Measurements from ENCODE around the gene LIN37. TPM values are rescaled to one million over a fixed set of nuclear protein-coding genes. Genes with fewer than 3 reads are reported as not detected.

The LIN37 gene
- total RNA-seq, 3 donors from 2014 or later: 12.8 to 15.4 (median 14.2) TPM

GRCh38 chr19:35755131-35755549 lies 6.8 kb downstream of the LIN37 start:
- Histone ChIP-seq H3K27ac (peak overlapping the region; percentile 98), H3K9me3 (no peaks in the 10 kb centered on the region), H3K4me3 (peak overlapping the region; percentile 76 to 92 (median 79)), H3K27me3 (no peaks in the 10 kb centered on the region), H3K36me3 (peaks cover 4% of the 10 kb centered on the region), H3K4me1 (peaks cover 2 to 8% of the 10 kb centered on the region in 2 donors)
- intact Hi-C loops (cut with DNase I; ENCODE audit: low total_unique reads): no loop called here
- TF ChIP-seq POLR2A (IDR thresholded peaks at IDR 0.05): no peak
- no peak for TF ChIP-seq POLR2AphosphoS5 (IDR thresholded peaks at IDR 0.05)
- no peak for TF ChIP-seq CTCF (IDR thresholded peaks at IDR 0.05)
- DNase-seq (ENCODE audit: low spot score in 2 of 2): no peak

- Histone ChIP-seq H3K27ac (peak overlapping the region; percentile 98), H3K9me3 (no peaks in the 10 kb centered on the region), H3K27me3 (no peaks in the 10 kb centered on the region), H3K4me1 (peaks cover 0 to 8% of the 10 kb centered on the region in 2 donors), H3K4me3 (peak overlapping the region; percentile 76 to 92 (median 79)), H3K36me3 (peaks cover 4% of the 10 kb centered on the region)
- peak; percentile 60 to 80 for DNase-seq (ENCODE audit: low spot score in 2 of 2)
- TF ChIP-seq CTCF (IDR thresholded peaks at IDR 0.05) (no peak), POLR2AphosphoS5 (IDR thresholded peaks at IDR 0.05) (peak; percentile 14 to 55 (median 44)), POLR2A (IDR thresholded peaks at IDR 0.05) (no peak)
- intact Hi-C loops (cut with DNase I; ENCODE audit: low total_unique reads): no loop called here
These were observed 7.4 kb downstream of the LIN37 start for GRCh38 chr19:35755550-35756376.

- H3K27me3 ChIP-seq: no peaks in the 10 kb centered on the region
- peaks cover 4% of the 10 kb centered on the region for H3K36me3 ChIP-seq
- H3K4me3 ChIP-seq: peak within 1 kb of the TSS; percentile 76 to 92 (median 79)
- peak within 1 kb of the TSS; percentile 98 for H3K27ac ChIP-seq
- H3K4me1 ChIP-seq: peaks cover 0 to 8% of the 10 kb centered on the region in 2 donors
- H3K9me3 ChIP-seq: no peaks in the 10 kb centered on the region
- no peak for TF ChIP-seq CTCF (IDR thresholded peaks at IDR 0.05)
- peak; percentile 35 for TF ChIP-seq POLR2A (IDR thresholded peaks at IDR 0.05)
- TF ChIP-seq POLR2AphosphoS5 (IDR thresholded peaks at IDR 0.05): peak in 2 of 3 donors; percentile 53 to 55
- intact Hi-C loops (cut with DNase I; ENCODE audit: low total_unique reads): no loop called here
- no peak for DNase-seq (ENCODE audit: low spot score in 2 of 2)
These were observed 8.2 kb downstream of the LIN37 start, which contains the start of gene HSPB6 for GRCh38 chr19:35756377-35757230. Gene HSPB6, minus strand, starts transcription at chr19:35757029. Its CDS starts 21 bp downstream, at chr19:35757008.

GRCh38 chr19:35757231-35757748 lies 8.9 kb downstream of the LIN37 start:
- H3K4me1 ChIP-seq: peaks cover 0 to 8% of the 10 kb centered on the region in 2 donors
- TF ChIP-seq POLR2AphosphoS5 (IDR thresholded peaks at IDR 0.05): peak in 2 of 3 donors; percentile 23 to 64
- no peak for TF ChIP-seq CTCF (IDR thresholded peaks at IDR 0.05)
- H3K4me3 ChIP-seq: peak overlapping the region; percentile 76 to 92 (median 79)
- DNase-seq (ENCODE audit: low spot score in 2 of 2): peak in 1 of 2 donors; percentile 72
- peak overlapping the region; percentile 98 for H3K27ac ChIP-seq
- H3K36me3 ChIP-seq: peaks cover 7% of the 10 kb centered on the region
- no peaks in the 10 kb centered on the region for H3K9me3 ChIP-seq
- no peaks in the 10 kb centered on the region for H3K27me3 ChIP-seq
- intact Hi-C loops (cut with DNase I; ENCODE audit: low total_unique reads): no loop called here

Data from breast epithelium (tissue), 4 donors.